Astrocyte of the spinal cord (primary cell): ENCODE data around the gene PRDM12.

ENCODE experiments used
- DNase-seq: peaks from one replicate; pipeline ENCODE4 v3.0.0; 2011; ENCODE audit warnings: low read depth, low spot score
- H3K4me3 ChIP-seq: 2 replicates; pipeline ENCODE4 v1.5.1; 2011; ENCODE audit warnings: low read depth, mild to moderate bottlenecking, low read length, moderate library complexity
- in situ Hi-C: cut with HindIII; loops from 2 replicates; pipeline ENCODE4 v1.10.0; 2017; ENCODE audit warnings: low sequenced_read_pairs
- TF ChIP-seq, protein P1 (sequence below): IDR thresholded peaks from 2 replicates; pipeline ENCODE4 v1.5.1; 2012; ENCODE audit warnings: low read depth, mild to moderate bottlenecking, low read length, inconsistent platforms

PRDM12 gene

DNA sequence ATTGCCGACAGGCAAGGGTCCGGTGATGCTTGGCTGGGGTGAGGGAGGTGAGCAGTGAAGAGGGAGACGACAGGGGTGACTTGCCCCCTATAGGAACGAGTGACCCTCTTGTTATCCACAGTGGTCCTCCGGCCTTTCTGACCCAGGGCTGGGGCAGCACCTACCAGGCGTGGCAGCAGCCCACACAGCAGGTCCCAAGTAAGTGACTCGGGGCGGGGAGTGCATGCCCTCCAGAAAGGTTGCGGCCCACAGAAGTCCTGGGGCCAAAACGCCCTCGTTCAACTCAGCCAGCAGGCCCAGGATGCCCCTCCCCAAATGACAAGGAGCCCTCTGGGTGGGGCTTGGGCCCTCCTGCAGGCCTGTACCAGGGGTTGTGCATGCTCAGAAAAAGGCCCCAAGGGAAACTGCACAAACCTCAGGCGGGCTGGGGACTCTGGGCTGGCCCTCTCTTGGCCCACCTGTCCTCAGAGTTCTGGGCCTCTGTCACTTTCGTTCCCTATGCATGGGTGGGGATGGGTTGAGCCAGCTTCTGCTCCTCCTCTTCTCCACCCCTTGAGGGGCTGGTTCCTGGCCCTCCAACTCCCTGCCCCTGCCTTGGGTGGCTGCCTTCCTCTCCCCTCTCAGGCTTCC lies 32.2 kb upstream of the PRDM12 start:
- TF ChIP-seq, protein P1, sequence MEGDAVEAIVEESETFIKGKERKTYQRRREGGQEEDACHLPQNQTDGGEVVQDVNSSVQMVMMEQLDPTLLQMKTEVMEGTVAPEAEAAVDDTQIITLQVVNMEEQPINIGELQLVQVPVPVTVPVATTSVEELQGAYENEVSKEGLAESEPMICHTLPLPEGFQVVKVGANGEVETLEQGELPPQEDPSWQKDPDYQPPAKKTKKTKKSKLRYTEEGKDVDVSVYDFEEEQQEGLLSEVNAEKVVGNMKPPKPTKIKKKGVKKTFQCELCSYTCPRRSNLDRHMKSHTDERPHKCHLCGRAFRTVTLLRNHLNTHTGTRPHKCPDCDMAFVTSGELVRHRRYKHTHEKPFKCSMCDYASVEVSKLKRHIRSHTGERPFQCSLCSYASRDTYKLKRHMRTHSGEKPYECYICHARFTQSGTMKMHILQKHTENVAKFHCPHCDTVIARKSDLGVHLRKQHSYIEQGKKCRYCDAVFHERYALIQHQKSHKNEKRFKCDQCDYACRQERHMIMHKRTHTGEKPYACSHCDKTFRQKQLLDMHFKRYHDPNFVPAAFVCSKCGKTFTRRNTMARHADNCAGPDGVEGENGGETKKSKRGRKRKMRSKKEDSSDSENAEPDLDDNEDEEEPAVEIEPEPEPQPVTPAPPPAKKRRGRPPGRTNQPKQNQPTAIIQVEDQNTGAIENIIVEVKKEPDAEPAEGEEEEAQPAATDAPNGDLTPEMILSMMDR, result no peak
- no peak overlapping the region for H3K4me3 ChIP-seq

DNA sequence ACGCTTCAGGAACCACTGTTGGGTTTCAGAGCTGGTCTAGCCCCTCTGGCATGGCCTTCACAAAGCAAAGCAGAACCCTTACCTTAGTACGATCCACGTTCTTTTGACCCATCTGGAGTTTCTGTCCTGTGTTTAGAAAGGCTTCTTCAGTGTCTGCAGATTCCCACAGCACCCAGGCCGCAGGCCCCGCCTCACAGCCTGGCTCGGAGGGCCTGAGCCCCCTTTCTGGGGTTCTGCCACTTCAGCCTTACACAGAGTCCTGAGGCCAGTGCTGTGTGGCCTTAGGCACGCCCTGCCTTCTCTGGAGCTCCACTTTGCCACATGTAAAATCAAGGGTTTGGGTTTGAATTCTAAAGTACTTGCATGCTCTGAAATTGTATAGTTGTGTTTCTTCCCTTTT lies 31.6 kb upstream of the PRDM12 start:
- DNase-seq, result no peak
- H3K4me3 ChIP-seq, result no peak overlapping the region
- TF ChIP-seq, protein P1, result no peak
- in situ Hi-C loops, result no loop called here

More for the DNA sequence above, 32.2 kb upstream of the PRDM12 start:
- in situ Hi-C loops, result no loop called here
- no peak for DNase-seq

DNA sequence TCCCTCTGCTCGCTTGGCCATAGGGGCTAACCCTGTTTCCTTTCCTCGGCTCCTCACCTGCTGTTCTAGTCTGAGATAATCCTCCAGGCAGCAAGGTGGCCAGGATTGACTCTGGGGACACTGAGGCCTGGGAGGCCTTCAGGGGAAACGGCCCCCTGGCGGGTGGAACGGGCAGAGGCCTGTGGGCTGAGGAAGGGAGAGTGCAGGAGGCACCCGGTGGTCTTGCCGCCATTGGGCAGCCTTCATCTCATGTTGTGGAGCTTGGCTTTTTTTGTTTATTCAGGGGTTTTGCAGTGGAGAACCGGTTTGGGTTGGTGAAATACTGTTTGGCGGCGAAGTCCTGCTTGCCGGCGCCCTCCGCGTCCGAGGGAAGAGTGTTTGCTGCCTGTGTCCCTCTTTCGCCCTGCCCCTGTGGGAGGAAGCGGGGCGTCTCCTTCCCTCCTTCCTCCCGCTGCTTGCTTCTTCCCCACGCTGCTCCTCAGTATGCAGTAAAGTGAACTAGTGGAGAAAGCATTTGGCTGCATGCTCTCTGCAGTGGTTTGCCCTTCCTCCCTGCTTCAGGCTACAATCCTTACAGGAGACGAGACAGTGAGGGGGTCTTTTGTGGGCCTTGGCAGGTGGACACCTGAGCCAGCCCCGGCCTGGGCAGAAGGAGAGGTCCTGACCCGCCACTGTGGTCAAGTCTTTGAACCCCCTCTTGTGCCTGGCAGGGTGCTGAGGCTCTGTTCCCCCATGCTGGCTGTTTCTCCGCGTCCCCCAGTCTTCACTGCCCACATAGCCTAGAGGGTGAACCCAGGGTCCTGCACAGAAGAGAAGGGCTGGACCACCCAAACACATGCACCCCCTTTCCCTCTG lies 30.8 kb upstream of the PRDM12 start:
- no peak overlapping the region for H3K4me3 ChIP-seq
- DNase-seq, result no peak
- TF ChIP-seq, protein P1, result no peak

DNA sequence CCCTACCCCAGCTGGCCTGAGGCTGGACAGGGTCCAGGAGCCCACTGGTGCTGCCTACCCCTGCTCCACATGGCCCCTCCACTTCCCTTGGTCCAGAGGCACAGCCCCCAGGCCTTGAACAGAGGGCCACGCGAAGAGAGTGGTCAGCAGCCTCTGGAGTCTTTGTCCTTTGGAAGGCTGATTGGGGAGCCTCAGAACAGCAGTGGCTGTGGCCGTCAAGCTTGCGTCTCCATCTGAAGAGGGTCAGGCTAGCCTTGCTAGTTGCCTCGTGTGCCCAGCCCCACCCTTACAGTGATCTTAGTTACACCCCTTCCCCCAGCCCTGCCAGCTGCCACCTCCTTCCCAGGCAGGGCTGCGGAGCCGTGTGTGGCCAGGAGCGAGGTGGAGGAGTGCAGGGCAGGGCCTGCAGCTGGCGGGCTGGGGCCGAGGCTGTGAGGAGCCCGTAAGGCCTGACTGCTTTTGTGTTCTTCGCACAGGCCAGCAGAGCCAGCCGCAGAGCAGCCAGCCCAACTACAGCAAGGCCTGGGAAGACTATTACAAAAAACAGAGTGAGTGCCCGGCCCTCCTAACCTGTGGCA lies 30.1 kb upstream of the PRDM12 start:
- no peak for DNase-seq
- no peak overlapping the region for H3K4me3 ChIP-seq
- TF ChIP-seq, protein P1, result no peak
- in situ Hi-C loops, result no loop called here

More for the DNA sequence above, 30.8 kb upstream of the PRDM12 start:
- in situ Hi-C loops, result no loop called here

DNA sequence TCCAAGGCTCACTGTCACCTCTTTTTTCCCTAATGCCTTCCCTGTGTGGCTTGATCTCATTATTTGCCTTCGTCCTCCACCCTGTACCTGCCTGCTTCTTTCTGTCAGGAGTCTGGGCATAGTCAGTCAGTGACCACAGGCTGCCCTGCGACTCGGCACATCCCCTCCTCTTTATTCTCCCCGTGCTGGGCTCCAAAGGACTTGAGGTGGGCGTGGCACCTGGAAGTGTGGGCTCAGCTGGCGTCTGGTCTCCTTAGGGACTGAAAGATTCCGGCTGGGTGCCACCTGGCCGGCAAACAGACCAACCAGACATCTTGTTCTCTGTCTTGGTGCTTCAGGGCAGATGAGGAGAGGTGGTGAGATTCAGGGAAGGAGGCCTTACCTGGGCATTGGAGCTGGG lies 29.6 kb upstream of the PRDM12 start:
- DNase-seq, result no peak
- in situ Hi-C loops, result no loop called here
- TF ChIP-seq, protein P1, result no peak
- H3K4me3 ChIP-seq, result no peak overlapping the region

DNA sequence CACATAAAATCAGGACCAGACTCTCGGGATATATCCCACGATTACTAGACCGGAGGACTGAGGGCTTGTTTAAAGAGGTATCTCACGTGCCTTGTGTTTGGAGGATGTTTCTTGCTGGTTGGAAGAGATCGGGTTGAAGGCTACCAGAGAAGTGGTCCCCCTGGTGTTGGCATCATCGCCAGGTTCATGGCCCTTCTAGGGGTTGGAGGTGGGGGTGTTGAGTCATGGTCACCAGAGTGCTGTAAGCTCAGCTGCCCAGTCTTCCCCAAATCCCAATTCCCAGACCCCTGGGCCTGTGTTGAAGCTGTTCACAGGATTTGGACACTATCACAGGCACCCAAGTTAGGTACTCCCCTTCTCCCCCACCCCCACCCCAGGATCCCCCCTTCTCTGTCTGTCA lies 29.1 kb upstream of the PRDM12 start:
- DNase-seq, result no peak
- H3K4me3 ChIP-seq, result no peak overlapping the region
- in situ Hi-C loops, result no loop called here
- TF ChIP-seq, protein P1, result no peak
